ENCODE data around the gene LMO7. TPM values are rescaled to one million over a fixed set of nuclear protein-coding genes. Genes with fewer than 3 reads are reported as not detected.

Gene LMO7
- total and polyA plus RNA-seq, 4 donors: 10.8 to 32.0 (median 20.3) TPM

- Histone ChIP-seq H3K4me1 (ENCODE audit: control insufficient read depth, insufficient read depth, low read length) (no peaks in the 10 kb centered on the region), H3K9me3 (ENCODE audit: control insufficient read depth, insufficient read depth, low read length) (no peaks in the 10 kb centered on the region), H3K36me3 (ENCODE audit: control insufficient read depth, insufficient read depth, low read length) (no peaks in the 10 kb centered on the region), H3K4me3 (ENCODE audit: low read depth, low read length) (no peak overlapping the region), H3K27me3 (ENCODE audit: control insufficient read depth, insufficient read depth, low read length) (no peaks in the 10 kb centered on the region), H3K27ac (ENCODE audit: low read depth, low read length) (no peak overlapping the region)
- no peak for DNase-seq (ENCODE audit: low read depth in 4 of 6, low spot score in 6 of 6)
- WGBS (ENCODE audit: insufficient coverage): no CpG with 5 or more reads among the region's 1 CpG
These were observed 194.7 kb downstream of the LMO7 start for GRCh38 chr13:75830842-75831241.

- no peak overlapping the region for H3K4me3 ChIP-seq (ENCODE audit: low read depth, low read length)
- H3K27me3 ChIP-seq (ENCODE audit: control insufficient read depth, insufficient read depth, low read length): no peaks in the 10 kb centered on the region
- H3K4me1 ChIP-seq (ENCODE audit: control insufficient read depth, insufficient read depth, low read length): no peaks in the 10 kb centered on the region
- H3K27ac ChIP-seq (ENCODE audit: low read depth, low read length): no peak overlapping the region
- no peaks in the 10 kb centered on the region for H3K9me3 ChIP-seq (ENCODE audit: control insufficient read depth, insufficient read depth, low read length)
- no peak for DNase-seq (ENCODE audit: low read depth in 4 of 6, low spot score in 6 of 6)
- H3K36me3 ChIP-seq (ENCODE audit: control insufficient read depth, insufficient read depth, low read length): no peaks in the 10 kb centered on the region
These were observed 195.3 kb downstream of the LMO7 start for GRCh38 chr13:75831389-75831788.

GRCh38 chr13:75832812-75833211 is 196.7 kb downstream of the LMO7 start:
- Histone ChIP-seq H3K9me3 (ENCODE audit: control insufficient read depth, insufficient read depth, low read length) (no peaks in the 10 kb centered on the region), H3K27ac (ENCODE audit: low read depth, low read length) (no peak overlapping the region), H3K4me1 (ENCODE audit: control insufficient read depth, insufficient read depth, low read length) (no peaks in the 10 kb centered on the region), H3K36me3 (ENCODE audit: control insufficient read depth, insufficient read depth, low read length) (no peaks in the 10 kb centered on the region), H3K27me3 (ENCODE audit: control insufficient read depth, insufficient read depth, low read length) (no peaks in the 10 kb centered on the region), H3K4me3 (ENCODE audit: low read depth, low read length) (no peak overlapping the region)
- no peak for DNase-seq (ENCODE audit: low read depth in 4 of 6, low spot score in 6 of 6)
- 100% methylated on average over 2 of the region's 5 CpGs for WGBS (ENCODE audit: insufficient coverage)

GRCh38 chr13:75836441-75836840 is 200.3 kb downstream of the LMO7 start:
- Histone ChIP-seq H3K9me3 (ENCODE audit: control insufficient read depth, insufficient read depth, low read length) (no peaks in the 10 kb centered on the region), H3K36me3 (ENCODE audit: control insufficient read depth, insufficient read depth, low read length) (peaks cover under 1% of the 10 kb centered on the region), H3K4me1 (ENCODE audit: control insufficient read depth, insufficient read depth, low read length) (no peaks in the 10 kb centered on the region), H3K27ac (ENCODE audit: low read depth, low read length) (no peak overlapping the region), H3K27me3 (ENCODE audit: control insufficient read depth, insufficient read depth, low read length) (no peaks in the 10 kb centered on the region), H3K4me3 (ENCODE audit: low read depth, low read length) (no peak overlapping the region)
- 78% methylated on average over 4 of the region's 4 CpGs for WGBS (ENCODE audit: insufficient coverage)
- no peak for DNase-seq (ENCODE audit: low read depth in 4 of 6, low spot score in 6 of 6)

- Histone ChIP-seq H3K36me3 (ENCODE audit: control insufficient read depth, insufficient read depth, low read length) (peaks cover 9% of the 10 kb centered on the region), H3K9me3 (ENCODE audit: control insufficient read depth, insufficient read depth, low read length) (no peaks in the 10 kb centered on the region), H3K4me3 (ENCODE audit: low read depth, low read length) (no peak overlapping the region), H3K4me1 (ENCODE audit: control insufficient read depth, insufficient read depth, low read length) (no peaks in the 10 kb centered on the region), H3K27ac (ENCODE audit: low read depth, low read length) (no peak overlapping the region), H3K27me3 (ENCODE audit: control insufficient read depth, insufficient read depth, low read length) (no peaks in the 10 kb centered on the region)
- 77% methylated on average over 5 of the region's 6 CpGs for WGBS (ENCODE audit: insufficient coverage)
- DNase-seq (ENCODE audit: low read depth in 4 of 6, low spot score in 6 of 6): no peak
These were observed 202.4 kb downstream of the LMO7 start for GRCh38 chr13:75838366-75839005.

GRCh38 chr13:75839406-75839805 is 203.3 kb downstream of the LMO7 start:
- Histone ChIP-seq H3K27ac (ENCODE audit: low read depth, low read length) (no peak overlapping the region), H3K36me3 (ENCODE audit: control insufficient read depth, insufficient read depth, low read length) (peaks cover 9% of the 10 kb centered on the region), H3K4me3 (ENCODE audit: low read depth, low read length) (no peak overlapping the region), H3K4me1 (ENCODE audit: control insufficient read depth, insufficient read depth, low read length) (no peaks in the 10 kb centered on the region), H3K9me3 (ENCODE audit: control insufficient read depth, insufficient read depth, low read length) (no peaks in the 10 kb centered on the region), H3K27me3 (ENCODE audit: control insufficient read depth, insufficient read depth, low read length) (no peaks in the 10 kb centered on the region)
- 93% methylated on average over 2 of the region's 2 CpGs for WGBS (ENCODE audit: insufficient coverage)
- DNase-seq (ENCODE audit: low read depth in 4 of 6, low spot score in 6 of 6): no peak

- Histone ChIP-seq H3K4me1 (ENCODE audit: control insufficient read depth, insufficient read depth, low read length) (no peaks in the 10 kb centered on the region), H3K27me3 (ENCODE audit: control insufficient read depth, insufficient read depth, low read length) (no peaks in the 10 kb centered on the region), H3K9me3 (ENCODE audit: control insufficient read depth, insufficient read depth, low read length) (no peaks in the 10 kb centered on the region), H3K27ac (ENCODE audit: low read depth, low read length) (no peak overlapping the region), H3K36me3 (ENCODE audit: control insufficient read depth, insufficient read depth, low read length) (peaks cover 9% of the 10 kb centered on the region), H3K4me3 (ENCODE audit: low read depth, low read length) (no peak overlapping the region)
- no peak for DNase-seq (ENCODE audit: low read depth in 4 of 6, low spot score in 6 of 6)
- 93% methylated on average over 5 of the region's 5 CpGs for WGBS (ENCODE audit: insufficient coverage)
These were observed 205.8 kb downstream of the LMO7 start for GRCh38 chr13:75841905-75842304.

GRCh38 chr13:75843074-75843473 is 206.9 kb downstream of the LMO7 start:
- 88% methylated on average over 2 of the region's 6 CpGs for WGBS (ENCODE audit: insufficient coverage)
- Histone ChIP-seq H3K4me1 (ENCODE audit: control insufficient read depth, insufficient read depth, low read length) (no peaks in the 10 kb centered on the region), H3K4me3 (ENCODE audit: low read depth, low read length) (no peak overlapping the region), H3K36me3 (ENCODE audit: control insufficient read depth, insufficient read depth, low read length) (peaks cover 9% of the 10 kb centered on the region), H3K27ac (ENCODE audit: low read depth, low read length) (no peak overlapping the region), H3K9me3 (ENCODE audit: control insufficient read depth, insufficient read depth, low read length) (no peaks in the 10 kb centered on the region), H3K27me3 (ENCODE audit: control insufficient read depth, insufficient read depth, low read length) (no peaks in the 10 kb centered on the region)
- no peak for DNase-seq (ENCODE audit: low read depth in 4 of 6, low spot score in 6 of 6)

- H3K36me3 ChIP-seq (ENCODE audit: control insufficient read depth, insufficient read depth, low read length): peaks cover 9% of the 10 kb centered on the region
- H3K4me3 ChIP-seq (ENCODE audit: low read depth, low read length): no peak overlapping the region
- no peak overlapping the region for H3K27ac ChIP-seq (ENCODE audit: low read depth, low read length)
- DNase-seq (ENCODE audit: low read depth in 4 of 6, low spot score in 6 of 6): no peak
- no peaks in the 10 kb centered on the region for H3K9me3 ChIP-seq (ENCODE audit: control insufficient read depth, insufficient read depth, low read length)
- H3K27me3 ChIP-seq (ENCODE audit: control insufficient read depth, insufficient read depth, low read length): no peaks in the 10 kb centered on the region
- H3K4me1 ChIP-seq (ENCODE audit: control insufficient read depth, insufficient read depth, low read length): no peaks in the 10 kb centered on the region
These were observed 207.9 kb downstream of the LMO7 start for GRCh38 chr13:75843991-75844390.

GRCh38 chr13:75847588-75847987 is 211.5 kb downstream of the LMO7 start:
- no CpG with 5 or more reads among the region's 2 CpGs for WGBS (ENCODE audit: insufficient coverage)
- peaks cover 2% of the 10 kb centered on the region for H3K36me3 ChIP-seq (ENCODE audit: control insufficient read depth, insufficient read depth, low read length)

More at GRCh38 chr13:75847588-75847987, 211.5 kb downstream of the LMO7 start:
- no peak overlapping the region for H3K4me3 ChIP-seq (ENCODE audit: low read depth, low read length)
- H3K4me1 ChIP-seq (ENCODE audit: control insufficient read depth, insufficient read depth, low read length): no peaks in the 10 kb centered on the region
- H3K27me3 ChIP-seq (ENCODE audit: control insufficient read depth, insufficient read depth, low read length): no peaks in the 10 kb centered on the region
- no peak overlapping the region for H3K27ac ChIP-seq (ENCODE audit: low read depth, low read length)
- no peak for DNase-seq (ENCODE audit: low read depth in 4 of 6, low spot score in 6 of 6)
- no peaks in the 10 kb centered on the region for H3K9me3 ChIP-seq (ENCODE audit: control insufficient read depth, insufficient read depth, low read length)
